GM12875 (cell line): ENCODE data around the gene VCAN.

Source experiments
- H3K4me3 ChIP-seq: one replicate; pipeline ENCODE4 v1.5.1; 2011; ENCODE audit warnings: low read depth, low read length, control low read depth
- TF ChIP-seq, protein P1 (sequence below): IDR thresholded peaks from 2 replicates; pipeline ENCODE4 v1.5.1; 2011; ENCODE audit warnings: low read depth, mild to moderate bottlenecking, control low read depth, inconsistent platforms, low read length, moderate library complexity, borderline replicate concordance; ENCODE audit not compliant: insufficient read depth

The VCAN gene

DNA sequence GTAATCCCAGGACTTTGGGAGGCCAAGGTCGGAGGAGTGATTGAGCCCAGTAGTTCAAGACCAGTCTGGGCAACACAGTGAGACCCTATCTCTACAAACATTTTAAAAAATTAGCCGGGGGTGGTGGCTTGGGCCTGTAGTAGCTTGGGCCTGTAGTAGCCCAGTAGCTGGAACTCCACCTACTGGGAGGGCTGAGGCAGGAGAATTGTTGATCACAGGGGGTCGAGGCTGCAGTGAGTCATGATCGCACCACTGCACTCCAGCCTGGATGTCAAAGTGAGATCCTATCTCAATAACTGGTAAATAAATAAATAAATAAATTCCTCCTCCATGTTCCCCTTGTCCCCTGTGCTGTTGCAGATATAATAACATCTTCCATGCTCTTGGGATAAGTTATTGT is 14.3 kb downstream of the VCAN start:
- no peak overlapping the region for H3K4me3 ChIP-seq
- TF ChIP-seq, protein P1, sequence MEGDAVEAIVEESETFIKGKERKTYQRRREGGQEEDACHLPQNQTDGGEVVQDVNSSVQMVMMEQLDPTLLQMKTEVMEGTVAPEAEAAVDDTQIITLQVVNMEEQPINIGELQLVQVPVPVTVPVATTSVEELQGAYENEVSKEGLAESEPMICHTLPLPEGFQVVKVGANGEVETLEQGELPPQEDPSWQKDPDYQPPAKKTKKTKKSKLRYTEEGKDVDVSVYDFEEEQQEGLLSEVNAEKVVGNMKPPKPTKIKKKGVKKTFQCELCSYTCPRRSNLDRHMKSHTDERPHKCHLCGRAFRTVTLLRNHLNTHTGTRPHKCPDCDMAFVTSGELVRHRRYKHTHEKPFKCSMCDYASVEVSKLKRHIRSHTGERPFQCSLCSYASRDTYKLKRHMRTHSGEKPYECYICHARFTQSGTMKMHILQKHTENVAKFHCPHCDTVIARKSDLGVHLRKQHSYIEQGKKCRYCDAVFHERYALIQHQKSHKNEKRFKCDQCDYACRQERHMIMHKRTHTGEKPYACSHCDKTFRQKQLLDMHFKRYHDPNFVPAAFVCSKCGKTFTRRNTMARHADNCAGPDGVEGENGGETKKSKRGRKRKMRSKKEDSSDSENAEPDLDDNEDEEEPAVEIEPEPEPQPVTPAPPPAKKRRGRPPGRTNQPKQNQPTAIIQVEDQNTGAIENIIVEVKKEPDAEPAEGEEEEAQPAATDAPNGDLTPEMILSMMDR = no peak

DNA sequence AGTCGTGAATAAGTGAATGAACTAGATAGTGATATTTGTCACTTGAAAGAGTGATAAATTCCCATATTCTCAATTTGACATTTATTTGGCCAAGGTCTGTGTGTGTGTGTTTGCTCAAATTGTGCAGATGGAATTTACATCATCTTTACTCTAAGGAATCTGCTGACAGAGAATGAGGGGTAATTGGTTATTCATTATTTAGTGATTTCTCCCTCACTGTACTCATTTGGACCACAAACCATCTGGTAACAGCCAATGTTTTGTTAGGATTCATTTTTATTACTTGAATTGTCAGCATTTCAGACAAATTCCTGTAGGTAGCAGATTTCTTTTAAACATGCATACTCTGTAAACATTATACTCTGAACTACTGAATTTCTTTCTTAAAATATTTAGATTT is 15.6 kb downstream of the VCAN start:
- no peak overlapping the region for H3K4me3 ChIP-seq
- TF ChIP-seq, protein P1 = no peak

DNA sequence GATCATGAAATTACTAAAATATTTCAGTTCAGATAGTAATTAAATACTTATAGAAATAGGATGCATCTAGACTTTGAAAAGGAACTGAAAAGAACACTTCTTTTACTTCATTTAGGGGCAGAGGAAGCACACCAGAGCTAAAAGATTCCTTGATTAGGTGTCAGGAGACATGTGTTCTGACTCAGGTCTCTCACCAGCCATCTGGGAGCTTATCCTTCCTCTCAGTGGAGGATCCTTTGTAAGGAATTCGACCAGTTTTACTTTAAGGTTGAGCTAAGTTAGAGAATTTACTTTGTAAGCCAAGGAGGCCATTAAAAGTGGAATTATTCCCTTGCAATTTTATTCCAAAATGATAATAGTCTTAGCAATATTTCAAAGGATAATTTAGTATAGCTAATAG is 16.7 kb downstream of the VCAN start:
- H3K4me3 ChIP-seq = no peak overlapping the region
- TF ChIP-seq, protein P1 = no peak

DNA sequence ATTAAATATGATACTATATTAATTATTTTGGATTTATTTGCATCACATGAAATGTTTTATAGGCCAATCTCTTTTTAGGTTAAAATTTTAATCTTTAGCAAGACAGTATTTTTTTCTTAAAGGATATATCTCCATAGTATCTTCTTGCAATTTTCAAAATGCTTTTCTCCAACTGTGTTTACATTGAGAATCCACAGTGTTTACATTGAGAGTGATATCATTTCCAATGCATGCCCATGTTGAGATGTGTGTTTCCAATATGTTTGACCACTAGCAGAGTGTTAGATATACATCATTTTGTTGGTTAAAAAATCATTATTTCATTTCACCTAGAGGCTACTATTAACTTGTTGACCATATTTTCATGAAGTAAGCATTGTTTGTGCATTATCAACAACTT is 17.3 kb downstream of the VCAN start:
- no peak overlapping the region for H3K4me3 ChIP-seq
- TF ChIP-seq, protein P1 = no peak

DNA sequence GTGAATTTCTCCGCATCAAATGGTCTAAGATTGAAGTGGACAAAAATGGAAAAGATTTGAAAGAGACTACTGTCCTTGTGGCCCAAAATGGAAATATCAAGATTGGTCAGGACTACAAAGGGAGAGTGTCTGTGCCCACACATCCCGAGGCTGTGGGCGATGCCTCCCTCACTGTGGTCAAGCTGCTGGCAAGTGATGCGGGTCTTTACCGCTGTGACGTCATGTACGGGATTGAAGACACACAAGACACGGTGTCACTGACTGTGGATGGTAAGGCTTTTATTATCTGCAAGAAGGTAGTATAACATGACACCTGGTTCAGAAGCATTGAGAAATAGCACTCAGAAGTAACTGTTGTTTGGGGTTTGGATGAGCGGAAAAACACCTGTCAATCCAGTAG is 18.7 kb downstream of the VCAN start:
- TF ChIP-seq, protein P1 = no peak
- no peak overlapping the region for H3K4me3 ChIP-seq

DNA sequence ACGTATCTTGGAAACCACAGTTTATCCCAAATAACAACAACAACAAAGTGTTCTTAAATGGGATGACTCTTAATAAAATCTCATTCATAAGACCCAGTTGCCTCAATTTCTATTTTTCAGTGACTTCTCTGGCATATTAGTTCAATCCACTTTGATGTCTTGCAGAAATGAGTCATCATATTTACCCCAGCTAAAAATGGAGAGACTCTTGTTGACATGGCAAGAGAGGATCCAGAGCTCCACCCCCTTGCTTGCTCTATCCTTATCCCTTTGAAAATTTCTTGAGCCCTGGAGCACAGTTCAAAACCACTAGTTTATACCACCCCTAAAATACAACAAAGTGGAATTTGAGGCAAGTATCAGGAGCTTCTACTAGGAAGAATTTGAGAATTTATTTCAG is 20.8 kb downstream of the VCAN start:
- H3K4me3 ChIP-seq = no peak overlapping the region
- TF ChIP-seq, protein P1 = no peak

DNA sequence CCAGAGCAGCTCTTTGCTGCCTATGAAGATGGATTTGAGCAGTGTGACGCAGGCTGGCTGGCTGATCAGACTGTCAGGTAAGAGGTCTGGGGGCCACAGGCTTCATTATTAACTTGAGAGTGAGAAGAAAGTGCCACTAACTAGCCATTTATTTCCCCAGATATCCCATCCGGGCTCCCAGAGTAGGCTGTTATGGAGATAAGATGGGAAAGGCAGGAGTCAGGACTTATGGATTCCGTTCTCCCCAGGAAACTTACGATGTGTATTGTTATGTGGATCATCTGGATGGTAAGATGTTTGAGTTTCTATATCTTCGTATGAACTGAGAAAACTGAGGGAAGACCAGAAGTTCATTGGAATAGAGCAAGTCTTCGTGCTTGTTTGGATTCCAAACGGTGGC is 22.1 kb downstream of the VCAN start:
- H3K4me3 ChIP-seq = no peak overlapping the region
- TF ChIP-seq, protein P1 = no peak
